Islet of Langerhans (tissue), 1 donor: Measurements from ENCODE around the gene ADAT3.

ENCODE experiments used
- FAIRE-seq: peaks from one replicate; lab custom pipeline; 2011; peaks lifted over from hg19 to GRCh38; lab: Jason Lieb, UNC

Gene ADAT3

DNA sequence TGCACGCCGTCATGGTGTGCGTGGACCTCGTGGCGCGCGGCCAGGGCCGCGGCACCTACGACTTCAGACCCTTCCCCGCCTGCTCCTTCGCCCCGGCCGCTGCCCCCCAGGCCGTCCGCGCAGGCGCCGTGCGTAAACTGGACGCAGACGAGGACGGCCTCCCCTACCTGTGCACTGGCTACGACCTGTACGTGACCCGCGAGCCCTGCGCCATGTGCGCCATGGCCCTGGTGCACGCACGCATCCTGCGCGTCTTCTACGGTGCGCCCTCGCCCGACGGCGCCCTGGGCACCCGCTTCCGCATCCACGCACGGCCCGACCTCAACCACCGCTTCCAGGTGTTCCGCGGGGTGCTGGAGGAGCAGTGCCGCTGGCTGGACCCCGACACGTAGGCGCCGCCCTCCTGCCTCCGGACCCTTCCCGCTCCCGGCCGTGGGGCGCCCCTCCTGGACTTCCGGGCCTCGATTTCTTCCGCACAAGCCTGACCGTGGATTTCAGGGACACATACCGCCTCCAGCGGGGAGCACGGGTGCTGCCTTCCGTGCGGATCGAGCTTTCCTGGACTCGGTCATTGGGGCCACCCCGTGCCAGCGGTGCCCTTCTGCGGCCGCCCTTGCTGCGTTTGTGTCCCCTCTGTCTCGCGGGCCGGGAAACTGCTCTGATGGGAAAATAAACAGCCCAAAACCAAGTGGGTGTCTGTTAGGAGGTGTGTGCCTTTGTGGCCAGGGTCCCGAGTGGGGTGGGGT lies 7.7 kb downstream of the ADAT3 start:
- no peak for FAIRE-seq

DNA sequence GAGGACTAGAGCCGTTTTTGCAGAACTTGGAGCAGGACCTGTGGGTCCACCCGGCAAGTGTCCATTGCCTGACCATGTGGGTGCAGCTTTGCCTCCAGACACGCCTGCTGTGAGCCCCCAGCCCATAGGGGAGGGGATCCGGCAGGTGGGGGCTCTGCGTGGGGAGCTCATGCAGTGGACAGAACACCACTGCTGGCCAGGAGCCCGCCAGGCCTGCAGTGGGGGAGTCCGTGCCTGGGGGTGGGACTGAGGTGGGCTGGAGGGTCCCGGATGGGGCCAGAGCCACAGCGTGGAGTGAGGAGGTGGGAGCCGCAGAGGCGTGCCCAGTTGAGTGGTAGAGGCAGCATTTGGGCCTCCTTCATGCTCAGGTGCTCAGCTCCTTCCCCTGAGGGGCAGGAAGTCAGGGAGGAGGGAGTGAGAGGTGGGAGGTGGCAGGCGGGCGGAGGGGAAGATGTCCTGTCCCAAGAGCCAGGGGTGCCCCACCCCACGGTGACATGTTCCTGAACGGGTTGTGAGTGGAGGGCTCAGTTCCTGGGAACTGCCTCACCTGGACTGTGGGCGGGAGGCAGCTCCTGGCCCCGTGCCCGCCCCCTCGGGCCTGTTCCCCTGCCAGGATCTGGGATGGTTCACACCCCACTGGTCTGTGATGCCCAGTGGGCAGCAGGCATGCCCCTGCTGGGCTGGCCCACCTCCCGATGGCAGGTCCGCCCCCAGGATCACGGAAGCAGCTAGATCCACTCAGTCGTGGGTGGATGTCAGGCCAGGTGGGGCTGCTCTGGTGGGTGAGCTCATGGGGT lies 8.8 kb downstream of the ADAT3 start:
- no peak for FAIRE-seq

GRCh38 chr19:1914826-1915341 lies 9.7 kb downstream of the ADAT3 start:
- FAIRE-seq, result no peak

GRCh38 chr19:1917146-1917545 lies 11.9 kb downstream of the ADAT3 start:
- no peak for FAIRE-seq

DNA sequence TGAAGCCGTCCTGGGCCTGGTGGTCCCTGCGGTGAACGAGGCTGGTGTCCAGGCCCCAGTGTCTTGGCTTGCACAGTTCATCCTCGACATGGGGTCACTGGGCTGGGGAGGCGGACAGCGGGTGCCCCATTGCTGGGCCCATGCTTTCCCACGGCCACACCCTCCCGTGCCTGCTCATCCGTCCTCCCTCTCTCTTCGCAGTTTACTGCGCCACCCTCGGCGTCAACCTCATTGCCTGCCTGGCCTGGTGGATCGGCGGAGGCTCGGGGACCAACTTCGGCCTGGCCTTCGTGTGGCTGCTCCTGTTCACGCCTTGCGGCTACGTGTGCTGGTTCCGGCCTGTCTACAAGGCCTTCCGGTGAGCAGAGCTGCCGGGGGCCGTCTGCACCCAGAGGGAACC lies 12.7 kb downstream of the ADAT3 start:
- no peak for FAIRE-seq

GRCh38 chr19:1918975-1919374 lies 13.8 kb downstream of the ADAT3 start:
- FAIRE-seq, result no peak

- no peak for FAIRE-seq
Measured at GRCh38 chr19:1920644-1921043, 15.4 kb downstream of the ADAT3 start.

GRCh38 chr19:1921326-1921725 lies 16.1 kb downstream of the ADAT3 start:
- no peak for FAIRE-seq

- FAIRE-seq, result no peak
Measured at GRCh38 chr19:1921825-1922224, 16.6 kb downstream of the ADAT3 start.

- no peak for FAIRE-seq
Measured at GRCh38 chr19:1922803-1923202, 17.6 kb downstream of the ADAT3 start.

DNA sequence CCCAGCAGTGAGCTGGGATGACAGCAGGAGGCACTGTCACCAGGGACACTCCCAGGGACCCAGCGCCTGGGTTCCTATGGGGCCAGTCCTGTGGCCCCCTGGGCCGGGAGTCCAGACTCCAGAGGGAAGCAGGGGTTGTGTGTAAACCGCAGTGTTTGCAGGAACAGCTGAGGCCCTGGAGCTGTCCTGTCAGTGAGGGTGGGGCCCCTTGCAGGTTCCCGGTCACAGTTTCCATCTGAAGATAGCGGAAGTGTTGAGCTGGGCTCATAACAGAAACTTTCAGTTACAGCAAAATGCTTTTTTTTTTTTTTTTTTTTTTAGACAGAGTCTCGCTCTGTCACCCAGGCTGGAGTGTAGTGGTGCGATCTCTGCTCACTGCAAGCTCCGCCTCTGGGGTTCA lies 18.1 kb downstream of the ADAT3 start:
- no peak for FAIRE-seq

DNA sequence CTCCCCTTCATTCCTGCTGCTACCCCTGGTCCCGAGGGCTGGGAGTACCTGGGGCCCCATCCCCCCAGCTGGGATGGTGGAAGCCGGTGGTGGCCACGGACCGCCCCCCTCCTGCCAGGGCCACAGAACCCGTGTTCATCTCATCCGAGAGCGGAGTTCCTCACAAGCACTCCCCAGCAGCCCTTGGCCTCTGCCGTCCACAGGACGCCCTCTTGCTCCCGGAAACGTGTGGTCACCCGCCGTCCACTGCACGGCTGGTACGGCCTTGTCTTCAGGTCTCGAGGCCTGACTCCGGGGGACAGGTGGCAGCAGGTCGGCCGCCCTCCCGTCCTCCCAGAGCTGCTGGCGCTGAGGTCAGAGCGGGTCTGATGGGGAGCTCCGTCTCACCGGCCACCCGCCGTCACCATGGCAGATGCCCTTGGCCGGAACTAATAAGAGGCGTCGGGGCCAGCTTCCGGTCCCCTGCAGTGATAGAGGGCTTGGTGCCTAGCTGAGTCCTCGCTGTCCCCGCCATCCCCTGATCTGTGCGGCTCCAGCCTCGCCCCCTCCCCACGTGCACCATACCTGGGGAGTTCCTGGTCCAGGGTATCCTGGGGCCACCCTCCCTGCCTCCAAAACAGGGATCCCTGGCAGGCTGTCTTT lies 19.2 kb downstream of the ADAT3 start:
- no peak for FAIRE-seq

- no peak for FAIRE-seq
Measured at GRCh38 chr19:1925544-1925943, 20.3 kb downstream of the ADAT3 start.

- no peak for FAIRE-seq
Measured at GRCh38 chr19:1929021-1929742, 24.0 kb downstream of the ADAT3 start.

GRCh38 chr19:1931445-1931844 lies 26.2 kb downstream of the ADAT3 start:
- FAIRE-seq, result no peak

DNA sequence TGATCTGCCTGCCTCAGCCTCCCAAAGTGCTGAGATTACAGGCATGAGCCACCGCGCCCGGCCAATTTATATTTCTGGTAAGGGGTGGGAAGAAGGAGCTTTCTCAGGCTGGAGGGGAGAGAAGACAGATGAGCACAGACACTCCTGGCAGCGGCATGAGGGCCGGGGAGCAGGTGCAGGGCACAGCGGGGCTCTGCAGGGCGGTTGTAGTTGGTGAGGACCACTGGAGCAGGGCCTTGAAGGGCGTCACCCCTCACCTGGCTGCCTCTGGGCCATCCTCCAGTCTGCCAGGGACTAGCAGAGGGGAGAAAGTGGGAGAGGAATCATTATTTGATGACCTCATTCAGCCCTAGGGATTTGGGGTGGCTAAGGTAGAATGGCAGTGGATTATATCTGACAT lies 27.2 kb downstream of the ADAT3 start:
- FAIRE-seq, result no peak

DNA sequence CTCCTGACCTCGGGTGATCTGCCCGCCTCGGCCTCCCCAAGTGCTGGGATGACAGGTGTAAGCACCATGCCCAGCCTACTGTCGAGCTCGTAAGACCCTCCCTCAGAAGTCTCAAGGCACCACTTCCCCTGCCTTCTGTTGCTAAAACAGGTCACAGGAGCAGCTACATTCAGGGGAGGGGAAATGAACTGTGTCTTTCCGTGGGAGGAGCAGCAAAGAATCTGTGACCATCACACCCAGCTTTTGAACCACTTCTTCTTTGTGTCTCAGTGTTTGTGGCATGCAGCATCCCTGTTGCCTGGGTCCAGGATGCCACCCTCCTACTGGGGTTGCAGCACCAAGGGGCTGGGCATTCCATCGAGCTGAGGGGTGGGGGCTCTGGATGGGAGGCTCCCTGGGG lies 28.0 kb downstream of the ADAT3 start:
- FAIRE-seq, result no peak

DNA sequence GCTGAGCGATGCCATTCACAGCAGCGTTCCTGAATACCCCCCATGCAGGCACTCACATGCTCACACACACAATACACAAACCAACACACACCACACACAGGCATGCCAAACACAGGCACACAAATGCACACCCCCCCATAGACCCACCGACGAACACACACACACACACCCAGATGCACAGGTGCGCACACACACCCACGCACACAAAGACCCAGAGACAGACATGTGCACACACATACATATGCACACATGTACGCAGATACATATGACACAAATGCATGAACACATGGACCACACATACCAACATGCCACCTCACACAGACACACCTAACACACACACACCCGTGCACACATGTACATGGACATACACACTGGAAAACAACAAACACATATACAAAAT lies 28.7 kb downstream of the ADAT3 start:
- no peak for FAIRE-seq

DNA sequence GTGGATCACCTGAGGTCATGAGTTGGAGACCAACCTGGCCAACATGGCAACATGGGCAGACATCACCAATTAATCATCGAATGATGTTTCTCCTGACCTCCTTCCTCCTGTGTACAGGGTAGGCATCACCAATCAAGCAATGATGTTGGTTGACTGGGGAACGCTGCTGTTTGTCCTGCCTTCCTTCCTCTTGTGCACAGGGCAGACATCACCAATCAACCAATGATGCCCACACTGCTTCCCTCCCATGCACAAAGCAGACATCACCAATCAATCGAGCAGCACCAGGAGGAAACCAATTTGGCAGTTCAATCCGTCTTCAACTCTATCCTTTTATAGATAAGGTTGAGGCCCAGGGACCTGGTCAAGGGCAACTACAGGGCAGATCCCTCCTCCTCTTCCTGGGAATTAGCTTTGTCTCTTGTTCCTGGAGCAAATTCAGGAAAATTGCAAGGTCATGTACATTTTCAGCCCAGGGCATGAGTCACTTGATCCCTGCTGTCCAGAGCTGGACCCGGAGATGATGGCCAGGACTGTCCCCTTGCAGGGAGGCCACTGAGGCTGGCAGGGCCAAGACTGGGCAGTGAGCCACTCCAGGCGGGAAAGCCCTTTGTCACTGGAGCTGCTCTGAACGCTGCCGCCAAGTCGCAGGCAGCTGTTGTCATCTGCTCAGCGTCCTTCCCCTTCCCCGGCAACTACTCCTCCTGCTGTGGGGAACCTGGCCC lies 30.4 kb downstream of the ADAT3 start:
- FAIRE-seq, result no peak

DNA sequence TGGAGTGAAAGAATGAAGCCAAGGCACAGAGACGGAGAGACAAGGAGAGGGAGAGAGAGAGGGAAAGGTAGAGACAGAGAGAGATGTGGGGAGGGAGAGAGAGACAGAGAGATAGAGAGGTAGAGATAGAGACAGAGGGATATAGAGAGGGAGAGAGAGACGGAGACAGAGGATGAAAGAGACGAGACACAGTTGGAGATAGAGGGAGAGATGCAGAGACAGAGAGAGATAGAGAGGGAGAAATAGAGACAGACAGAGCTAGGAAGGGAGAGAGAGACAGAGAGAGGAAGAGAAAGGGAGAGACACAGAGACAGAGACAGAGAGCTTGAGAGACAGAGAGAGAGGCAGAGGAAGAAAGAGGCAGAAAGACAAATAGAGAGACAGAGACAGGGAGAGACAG lies 31.2 kb downstream of the ADAT3 start:
- no peak for FAIRE-seq

- FAIRE-seq, result no peak
Measured at GRCh38 chr19:1936916-1937610, 31.9 kb downstream of the ADAT3 start.
